ENCODE results near the gene POM121L2. TPM values are rescaled to one million over a fixed set of nuclear protein-coding genes. Genes with fewer than 3 reads are reported as not detected.

Gene POM121L2
- total and polyA plus RNA-seq, 2 of the 13 experiments (the other 11 are each of a cell fraction or from before 2014, with no cell fraction given) = not detected

GRCh38 chr6:27297857-27298730, 14.0 kb downstream of the POM121L2 start:
- H2AFZ ChIP-seq (ENCODE audit: low read length) = no peak overlapping the region
- BruUV-seq (replicated peaks) = no TSS peak
- no peaks in the 10 kb centered on the region for H3K9me3 ChIP-seq (ENCODE audit: low read length)
- peaks cover 55% of the 10 kb centered on the region for H3K4me1 ChIP-seq (ENCODE audit: insufficient read depth, low read length)
- H3K9ac ChIP-seq (ENCODE audit: insufficient read depth, low read depth, low read length) = no peak overlapping the region
- CTCF ChIA-PET (ENCODE audit: low intra/inter-chr PET ratio, low total read pairs) = no interaction called here
- FAIRE-seq (no peak), ATAC-seq (no peak), DNase-seq (ENCODE audit: low spot score) (peak; percentile 42)
- intact Hi-C loops (cut with micrococcal nuclease; ENCODE audit: unreplicated experiment) (loop anchor here (5.0 kb wide), 1 partner anchor 111 kb away; no protein-coding TSS in a partner anchor), in situ Hi-C loops (cut with HindIII; ENCODE audit: extremely low pct_ligation_motif_present, low pct_unique_long_range_greater_than_20kb) (no loop called here)
- H3K79me2 ChIP-seq (ENCODE audit: insufficient read depth, low read length) = no peaks in the 10 kb centered on the region
- H3K4me2 ChIP-seq (ENCODE audit: low read depth, low read length) = peak overlapping the region; percentile 94
- H3K4me3 ChIP-seq (replicated peaks in 1 of 3; ENCODE audit: insufficient read depth in 1 of 3, low read depth in 2 of 3, low read length in 3 of 3) = peak overlapping the region in 2 of 3 experiments; percentile 15 to 63; a peak in 1 of 6 replicates
- peaks cover 0 to 13% of the 10 kb centered on the region in 2 experiments; a peak in 1 of 5 replicates for H3K27me3 ChIP-seq (ENCODE audit: control insufficient read depth in 1 of 2, insufficient read depth in 2 of 2, low read length in 2 of 2)
- no peaks in the 10 kb centered on the region for H3K36me3 ChIP-seq (replicated peaks in 1 of 2; ENCODE audit: control insufficient read depth in 1 of 2, insufficient read depth in 2 of 2, low read length in 2 of 2)
- no peaks in the 10 kb centered on the region for H4K20me1 ChIP-seq (ENCODE audit: insufficient read depth, low read length)
- H3K27ac ChIP-seq (ENCODE audit: extremely low read length, insufficient read depth, low read length) = no peak overlapping the region
- WGBS (ENCODE audit: low lambda C conversion rate) = 20% methylated on average over 22 of the region's 22 CpGs
- POLR2A ChIA-PET = no interaction called here
- TF ChIP-seq NR1H2 (CRISPR knock-in tag; IDR thresholded peaks at IDR 0.05; ENCODE audit: borderline replicate concordance, low read depth) (no peak), RCOR2 (CRISPR knock-in tag; IDR thresholded peaks at IDR 0.05) (0 out of 2 replicates have a peak, but pooled peaks have one; percentile 23), ZNF781 (CRISPR knock-in tag; IDR thresholded peaks at IDR 0.05; ENCODE audit: borderline replicate concordance, not compliant biosample characterization) (no peak), KDM1A (CRISPR knock-in tag; IDR thresholded peaks at IDR 0.05) (0 out of 2 replicates have a peak, but pooled peaks have one; percentile 17), ZNF24 (IDR thresholded peaks at IDR 0.05) (peak; percentile 86), GATAD2A (CRISPR knock-in tag; IDR thresholded peaks at IDR 0.05) (peak; percentile 33; the same call in 1 of the 2 replicates), ZNF557 (CRISPR knock-in tag; IDR thresholded peaks at IDR 0.05) (no peak), SATB2 (CRISPR knock-in tag; IDR thresholded peaks at IDR 0.05) (no peak), ZFP36L2 (CRISPR knock-in tag; IDR thresholded peaks at IDR 0.05) (no peak), RXRB (CRISPR knock-in tag; IDR thresholded peaks at IDR 0.05; ENCODE audit: borderline replicate concordance) (0 out of 2 replicates have a peak, but pooled peaks have one; percentile 9), ZNF10 (CRISPR knock-in tag; IDR thresholded peaks at IDR 0.05; ENCODE audit: borderline replicate concordance, low read depth) (no peak), MAX (IDR thresholded peaks at IDR 0.05) (peak; percentile 19; the same call in 1 of the 2 replicates), POGK (CRISPR knock-in tag; conservative IDR thresholded peaks at IDR 0.05) (0 out of 2 replicates have a peak, but pooled peaks have one; percentile 50), ZNF205 (CRISPR knock-in tag; IDR thresholded peaks at IDR 0.05) (no peak), HMGXB4 (CRISPR knock-in tag; IDR thresholded peaks at IDR 0.05; ENCODE audit: borderline replicate concordance in 1 of 2, low read depth in 1 of 2) (0 out of 4 replicates have a peak, but pooled peaks have one; percentile 22 to 28), CBX1 (IDR thresholded peaks at IDR 0.05; ENCODE audit: low read depth) (peak; percentile 32), ZNF276 (CRISPR knock-in tag; IDR thresholded peaks at IDR 0.05; ENCODE audit: low read depth) (no peak), CREBL2 (CRISPR knock-in tag; IDR thresholded peaks at IDR 0.05; ENCODE audit: borderline replicate concordance) (no peak)

Measured in HepG2 (cell line).